GM19035 (cell line): ENCODE results near the gene KLF1.
"Not testable (repeated sequence)": the region's sequence is repeated elsewhere in the genome, so short reads cannot be mapped to it uniquely, and the experiment has no call there.

Source experiments
- ATAC-seq: cut with Tn5 transposase; IDR thresholded peaks from one replicate; pipeline ENCODE4 v1.9.1; 2021; ENCODE audit not compliant: unreplicated experiment

KLF1 gene

DNA sequence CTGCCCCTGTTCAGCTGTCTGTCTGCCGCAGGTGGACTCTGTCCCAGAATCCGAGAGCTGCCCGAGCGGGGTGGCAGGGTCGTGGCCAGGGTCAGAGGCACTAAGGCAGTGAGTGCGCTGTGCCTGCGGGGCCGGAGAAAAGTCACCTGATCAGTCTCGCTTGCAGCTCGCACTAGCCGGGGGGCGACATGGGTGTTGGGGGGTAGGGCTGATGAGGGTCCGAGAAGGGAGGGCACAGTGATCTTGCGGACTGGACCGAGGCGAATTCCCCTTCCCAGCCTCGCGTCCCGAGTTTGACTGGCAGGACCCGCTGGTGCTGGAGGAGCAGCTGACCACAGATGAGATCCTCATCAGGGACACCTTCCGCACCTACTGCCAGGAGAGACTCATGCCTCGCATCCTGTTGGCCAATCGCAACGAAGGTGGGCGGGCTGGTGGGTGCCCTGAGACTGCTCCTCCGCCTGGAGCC, 4.6 kb upstream of the KLF1 start:
- peak; percentile 2 for ATAC-seq

DNA sequence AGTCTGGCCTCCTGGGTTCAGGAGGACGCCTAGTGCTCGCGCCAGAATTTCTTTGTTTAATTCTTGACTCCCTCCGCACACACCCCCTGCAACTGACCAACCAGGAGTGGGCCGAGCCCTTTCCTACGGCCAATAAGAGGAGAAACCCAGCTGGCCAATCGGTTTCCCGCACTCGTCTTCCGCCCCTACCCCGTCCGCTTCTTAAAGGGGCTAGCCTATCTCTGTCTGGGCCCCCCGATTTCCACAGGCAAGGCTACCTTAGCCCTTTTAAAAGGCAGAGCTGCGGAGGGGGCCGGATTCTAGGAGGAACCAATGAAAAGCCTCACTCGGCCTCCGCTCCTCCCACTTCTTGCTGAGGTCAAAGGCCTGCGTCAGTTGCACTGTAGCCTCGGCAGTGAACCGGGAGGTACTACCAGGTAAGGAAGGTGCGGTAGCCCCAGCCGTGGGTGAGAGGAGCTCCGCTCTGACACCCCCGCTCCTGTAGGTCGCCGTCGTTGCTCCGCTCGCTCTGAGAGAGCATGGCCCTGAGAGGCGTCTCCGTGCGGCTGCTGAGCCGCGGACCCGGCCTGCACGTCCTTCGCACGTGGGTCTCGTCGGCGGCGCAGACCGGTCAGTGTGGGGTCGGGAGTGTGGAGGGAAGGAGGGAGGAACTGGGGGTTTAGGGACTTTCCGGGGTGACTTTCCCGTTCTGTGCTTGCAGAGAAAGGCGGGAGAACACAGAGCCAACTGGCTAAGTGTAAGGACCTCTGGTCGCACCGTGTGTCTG, 4.0 kb upstream of the KLF1 start, which contains the start of gene GCDH:
TSS of gene GCDH (plus strand) at position 374 of the 766 bp plus-strand sequence. CDS start at position 519, 145 bp downstream.
- peak; percentile 91 for ATAC-seq

DNA sequence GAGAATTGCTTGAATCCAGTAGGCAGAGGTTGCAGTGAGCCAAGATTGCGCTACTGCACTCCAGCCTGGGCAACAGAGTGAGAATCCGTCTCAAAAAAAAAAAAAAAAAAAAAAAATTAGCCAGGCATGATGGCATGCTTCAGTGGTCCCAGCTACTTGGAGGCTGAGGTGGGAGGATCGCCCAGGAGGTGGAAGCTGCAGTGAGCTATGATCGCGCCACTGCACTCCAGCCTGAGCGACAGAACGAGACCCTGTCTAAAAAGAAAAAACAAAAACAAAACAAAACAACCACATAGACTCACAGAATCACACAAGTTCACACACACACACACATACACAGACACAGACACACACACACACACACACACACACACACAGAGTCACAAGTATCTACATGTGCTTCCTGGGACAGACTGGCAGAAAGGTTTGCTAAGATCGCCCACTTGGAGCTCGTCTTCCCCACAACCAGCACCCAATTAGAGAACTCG, 3.3 kb upstream of the KLF1 start:
- ATAC-seq: not testable (repeated sequence)

DNA sequence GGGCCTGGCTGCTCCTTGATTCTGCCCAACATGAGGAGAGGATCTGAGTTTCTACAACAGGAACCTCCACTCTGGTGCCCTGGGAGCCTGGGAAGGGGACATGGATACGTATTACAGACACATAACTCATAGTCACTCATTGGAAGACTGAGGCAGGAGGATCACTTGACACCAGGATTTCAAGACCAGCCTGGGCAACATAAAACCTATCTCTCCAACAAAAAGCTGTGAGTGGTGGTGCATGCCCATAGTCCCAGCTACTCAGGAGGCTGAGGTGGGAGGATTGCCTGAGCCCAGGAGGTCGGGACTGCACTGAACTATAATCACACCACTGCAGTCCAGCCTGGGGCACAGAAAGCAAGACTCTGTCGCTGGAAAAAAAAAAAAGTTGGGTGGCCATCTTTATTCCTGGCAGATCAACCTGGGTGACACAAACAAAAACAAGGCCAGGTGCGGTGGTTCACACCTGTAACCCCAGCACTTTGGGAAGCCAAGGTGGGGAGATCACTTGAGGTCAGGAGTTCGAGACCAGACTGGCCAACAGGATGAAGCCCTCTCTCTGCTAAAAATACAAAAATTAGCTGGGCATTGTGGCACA, 1.1 kb upstream of the KLF1 start:
- ATAC-seq: no peak

DNA sequence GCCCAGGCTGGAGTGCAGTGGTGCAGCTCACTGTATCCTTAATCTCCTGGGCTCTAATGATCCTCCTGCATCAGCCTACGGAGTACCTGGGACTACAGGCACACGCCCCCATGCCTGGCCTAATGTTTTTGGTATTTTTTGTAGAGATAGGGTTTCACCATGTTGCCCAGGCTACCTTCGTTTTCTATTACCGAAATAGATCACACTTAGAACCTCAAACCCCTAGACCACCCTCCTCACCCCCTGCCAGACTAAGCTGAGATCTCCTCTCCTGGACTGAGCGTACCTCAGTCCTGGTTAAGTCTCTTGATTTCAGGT, 391 bp downstream of the KLF1 start:
- no peak for ATAC-seq

DNA sequence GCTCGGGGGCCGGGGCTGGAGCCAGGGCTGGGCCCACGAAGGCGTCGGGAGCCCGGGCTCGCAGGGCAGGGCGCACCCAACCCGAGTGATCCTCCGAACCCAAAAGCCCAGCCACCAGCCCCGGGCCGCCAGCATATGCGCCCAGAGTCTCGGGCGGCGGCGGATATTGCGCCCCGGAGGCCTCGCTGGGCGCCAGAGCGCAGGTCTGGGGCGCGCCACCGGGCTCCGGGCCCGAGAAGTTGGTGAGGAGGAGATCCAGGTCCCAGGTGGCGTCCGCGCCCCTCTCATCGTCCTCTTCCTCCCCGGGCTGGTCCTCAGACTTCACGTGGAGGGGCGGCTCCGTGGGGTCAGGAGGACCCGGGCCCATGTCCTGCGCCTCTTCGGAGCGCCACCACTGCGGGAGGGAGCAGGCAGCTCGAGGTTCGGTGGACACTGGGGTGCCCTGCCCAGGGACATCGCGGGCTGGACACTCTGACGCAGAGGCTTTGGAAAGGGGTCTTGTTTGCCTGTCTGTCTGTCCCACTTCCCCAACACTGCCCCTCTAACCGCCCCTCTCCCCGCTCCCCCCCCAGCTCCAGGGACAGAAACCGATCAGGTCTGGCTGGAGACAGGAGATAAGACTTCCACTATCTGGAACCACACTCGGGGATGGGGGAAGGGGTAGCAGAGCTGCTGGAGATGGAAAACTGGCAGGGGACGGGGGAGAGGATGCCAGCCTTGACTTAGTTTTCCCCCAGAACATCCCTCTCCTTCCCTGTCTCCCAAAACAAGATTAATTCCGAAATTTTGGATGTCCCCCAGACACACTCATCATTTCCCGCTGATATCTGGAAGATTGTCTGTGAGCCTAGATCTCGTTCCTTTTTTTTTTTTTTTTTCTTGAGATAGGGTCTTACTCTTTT, 1.0 kb downstream of the KLF1 start:
- ATAC-seq: no peak

DNA sequence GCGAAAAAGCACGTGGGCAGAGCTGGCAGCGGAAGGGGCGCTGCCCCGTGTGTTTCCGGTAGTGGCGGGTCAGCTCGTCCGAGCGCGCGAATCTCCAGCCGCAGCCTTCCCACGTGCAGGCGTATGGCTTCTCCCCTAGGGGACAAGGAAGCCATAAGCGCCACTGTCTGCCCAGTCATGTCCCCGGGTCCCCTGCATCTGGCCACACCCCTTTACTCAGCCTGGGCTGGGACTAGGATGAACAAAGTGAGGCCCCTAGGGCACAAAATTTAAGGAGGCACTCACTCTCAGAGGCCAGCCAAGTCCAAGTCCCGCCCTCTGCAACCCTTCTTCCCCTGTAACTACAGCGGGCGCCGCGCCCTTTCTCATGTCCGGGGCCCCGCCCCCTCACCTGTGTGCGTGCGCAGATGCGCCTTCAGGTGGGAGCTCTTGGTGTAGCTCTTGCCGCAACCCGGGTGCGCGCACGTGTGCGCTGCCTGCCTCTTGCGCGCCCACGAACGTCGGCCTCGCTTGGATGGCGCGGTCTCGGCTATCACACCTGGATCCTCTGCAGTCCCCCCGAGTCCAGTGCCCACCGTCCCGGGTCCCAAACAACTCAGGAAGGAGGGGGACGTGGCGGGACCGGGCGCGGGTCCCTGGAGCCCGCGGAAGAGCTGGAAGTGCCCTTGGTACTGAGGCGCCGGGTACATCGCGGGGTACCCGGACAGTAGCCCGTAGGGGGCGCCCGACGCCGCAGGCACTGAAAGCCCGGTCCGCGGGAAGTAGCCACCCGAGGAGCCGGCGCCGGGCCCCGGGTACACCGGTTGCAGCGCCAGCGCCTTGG, 1.9 kb downstream of the KLF1 start:
- ATAC-seq: peak; percentile 44

DNA sequence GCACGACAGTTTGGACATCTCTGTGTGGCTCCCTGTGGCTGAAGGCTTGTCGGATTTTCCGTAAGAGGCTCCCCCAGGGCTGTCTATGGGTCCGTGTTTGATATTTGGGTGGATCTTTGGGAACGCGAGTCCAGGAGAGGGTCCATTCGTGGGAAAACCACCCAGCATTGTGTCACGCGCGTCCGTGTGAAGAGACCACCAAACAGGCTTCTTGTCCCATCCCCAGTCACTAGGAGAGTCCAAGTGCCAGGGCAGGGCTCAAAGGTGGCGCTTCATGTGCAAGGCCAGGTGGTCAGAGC, 2.4 kb downstream of the KLF1 start:
- ATAC-seq: no peak

DNA sequence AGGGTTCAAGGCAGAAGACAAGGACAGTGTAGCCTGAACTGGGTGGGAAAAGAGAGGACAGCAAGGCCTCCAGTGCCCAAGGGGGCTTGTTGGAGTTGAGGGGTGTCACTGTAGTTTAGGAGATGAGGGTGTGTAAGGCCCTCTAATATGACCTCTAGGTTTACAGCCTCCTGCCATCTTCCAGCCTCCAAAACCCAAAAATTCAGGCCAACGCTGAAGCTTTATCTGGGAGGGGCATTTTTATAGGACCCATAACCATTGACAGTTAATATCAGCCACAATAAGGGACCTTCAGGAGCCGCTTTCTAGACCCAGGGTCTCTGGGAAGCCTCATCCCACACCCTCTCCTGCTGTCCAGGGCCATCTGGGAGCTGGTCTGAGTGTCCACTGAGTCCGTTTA, 2.8 kb downstream of the KLF1 start:
- ATAC-seq: no peak

DNA sequence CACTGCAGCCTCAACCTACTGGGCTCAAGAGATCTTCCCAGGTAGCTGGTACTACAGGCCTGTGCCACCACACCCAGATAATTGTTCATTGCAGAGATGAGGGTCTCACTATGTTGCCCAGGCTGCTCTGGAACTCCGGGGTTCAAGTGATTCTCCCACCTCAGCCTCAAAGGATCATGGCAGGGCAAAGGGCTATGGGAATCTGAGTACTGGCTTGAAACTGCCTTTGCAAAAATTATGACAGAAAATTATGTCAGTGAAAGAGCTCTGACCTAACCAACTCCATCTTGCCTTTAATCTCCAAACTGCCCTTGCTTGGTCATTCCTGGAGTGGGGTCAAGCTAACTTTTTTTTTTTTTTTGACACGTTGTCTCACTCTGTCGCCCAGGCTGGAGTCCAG, 4.4 kb downstream of the KLF1 start:
- ATAC-seq: no peak

DNA sequence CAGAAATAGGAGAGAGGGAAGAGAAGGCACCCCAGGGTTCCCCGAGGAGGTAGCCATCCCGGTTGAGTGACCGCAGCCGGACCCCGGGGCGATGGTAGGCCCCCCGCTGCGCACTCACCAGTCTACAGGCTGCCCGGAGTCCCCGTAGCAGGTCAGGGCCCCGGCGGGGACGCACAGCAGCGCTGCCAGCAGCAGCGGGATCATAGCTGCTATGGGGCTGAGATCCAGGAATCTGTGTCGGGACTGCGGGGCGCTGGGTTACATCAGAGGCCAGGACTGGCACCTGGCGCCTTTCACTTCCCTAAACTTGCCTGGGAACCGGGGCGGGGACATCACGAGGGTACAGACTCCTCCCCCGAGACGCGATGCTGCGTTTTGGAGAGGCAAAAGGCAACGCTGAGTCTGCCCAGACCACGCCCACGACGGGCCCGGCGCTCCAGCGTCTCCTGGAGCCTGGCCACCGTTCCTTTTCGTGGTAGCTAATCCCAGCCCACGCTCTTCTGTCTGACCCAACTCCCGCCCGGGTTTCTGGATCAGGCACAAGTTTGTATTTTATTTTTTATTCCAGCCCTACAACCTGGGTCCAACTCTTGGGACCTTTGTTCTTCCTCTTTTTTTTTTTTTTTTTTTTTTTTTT, 5.7 kb downstream of the KLF1 start, which contains the start of gene DNASE2:
TSS of gene DNASE2 (minus strand) at position 278 of the 637 bp plus-strand sequence. CDS start at position 204, 74 bp downstream.
- peak; percentile 77 for ATAC-seq

DNA sequence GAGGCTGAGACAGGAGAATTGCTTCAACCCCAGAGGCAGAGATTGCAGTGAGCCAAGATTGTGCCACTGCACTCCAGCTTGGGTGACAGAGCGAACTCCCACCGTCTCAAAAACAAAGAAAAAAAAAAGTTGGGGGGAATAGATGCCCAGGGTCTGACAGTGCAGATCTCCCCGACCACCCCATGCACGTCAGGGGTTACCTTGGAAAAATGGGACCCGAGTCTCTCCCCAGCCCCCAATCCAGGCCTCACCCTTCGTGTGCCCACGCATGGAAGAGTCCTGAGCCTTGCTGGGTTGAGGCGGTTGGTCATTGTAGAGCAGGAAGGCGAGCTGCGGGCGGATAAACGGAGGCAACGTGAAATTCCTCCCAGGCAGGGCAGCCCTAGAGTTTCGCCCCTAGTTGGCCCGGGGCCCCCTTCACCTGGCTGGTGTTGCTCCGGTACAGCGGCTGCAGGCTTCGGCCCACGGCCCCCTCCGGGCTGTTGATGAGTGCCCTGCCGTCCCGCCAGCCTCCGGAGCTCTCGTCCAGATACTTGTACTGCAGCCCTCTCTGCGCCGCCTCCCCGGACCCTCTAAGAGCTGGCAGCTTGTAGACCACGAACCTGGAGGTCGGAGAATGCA, 6.3 kb downstream of the KLF1 start:
- peak; percentile 27 for ATAC-seq

DNA sequence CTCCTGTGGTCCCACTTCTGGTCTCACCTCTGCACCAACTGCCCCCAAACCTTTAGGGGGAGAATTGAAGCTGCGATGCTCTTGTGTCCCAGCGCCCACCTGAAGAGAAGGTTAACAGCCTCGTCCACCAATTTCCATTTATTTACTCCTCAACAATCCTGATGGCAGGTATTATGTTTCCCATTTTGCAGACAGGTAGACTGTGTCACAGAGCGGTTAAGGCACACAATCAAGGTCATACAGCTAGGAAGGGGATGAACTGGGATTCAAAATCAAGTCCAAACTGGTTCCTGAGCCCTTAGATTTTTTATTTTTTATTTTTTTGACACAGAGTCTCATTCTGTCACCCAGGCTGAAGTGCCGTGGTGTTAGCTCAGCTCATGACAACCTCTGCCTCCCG, 11.9 kb downstream of the KLF1 start:
- ATAC-seq: no peak

DNA sequence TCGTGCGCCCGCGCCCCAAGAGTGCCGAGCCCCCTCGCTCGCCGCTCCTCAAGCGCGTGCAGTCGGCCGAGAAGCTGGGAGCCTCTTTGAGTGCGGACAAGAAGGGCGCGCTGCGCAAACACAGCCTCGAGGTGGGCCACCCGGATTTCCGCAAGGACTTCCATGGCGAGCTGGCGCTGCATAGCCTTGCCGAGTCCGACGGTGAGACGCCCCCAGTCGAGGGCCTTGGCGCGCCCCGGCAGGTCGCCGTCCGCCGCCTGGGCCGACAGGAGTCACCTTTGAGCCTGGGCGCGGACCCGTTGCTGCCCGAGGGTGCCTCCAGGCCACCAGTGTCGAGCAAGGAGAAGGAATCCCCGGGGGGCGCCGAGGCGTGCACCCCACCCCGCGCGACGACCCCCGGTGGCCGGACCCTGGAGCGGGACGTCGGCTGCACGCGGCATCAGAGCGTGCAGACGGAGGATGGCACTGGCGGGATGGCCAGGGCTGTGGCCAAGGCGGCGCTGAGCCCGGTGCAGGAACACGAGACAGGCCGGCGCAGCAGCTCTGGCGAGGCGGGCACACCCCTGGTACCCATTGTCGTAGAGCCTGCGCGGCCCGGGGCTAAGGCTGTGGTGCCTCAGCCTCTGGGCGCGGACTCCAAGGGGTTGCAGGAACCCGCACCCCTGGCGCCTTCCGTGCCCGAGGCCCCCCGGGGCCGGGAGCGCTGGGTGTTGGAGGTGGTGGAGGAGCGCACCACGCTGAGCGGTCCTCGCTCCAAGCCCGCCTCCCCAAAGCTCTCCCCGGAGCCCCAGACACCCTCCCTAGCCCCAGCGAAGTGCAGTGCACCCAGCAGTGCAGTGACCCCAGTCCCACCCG, 12.9 kb downstream of the KLF1 start:
- no peak for ATAC-seq

DNA sequence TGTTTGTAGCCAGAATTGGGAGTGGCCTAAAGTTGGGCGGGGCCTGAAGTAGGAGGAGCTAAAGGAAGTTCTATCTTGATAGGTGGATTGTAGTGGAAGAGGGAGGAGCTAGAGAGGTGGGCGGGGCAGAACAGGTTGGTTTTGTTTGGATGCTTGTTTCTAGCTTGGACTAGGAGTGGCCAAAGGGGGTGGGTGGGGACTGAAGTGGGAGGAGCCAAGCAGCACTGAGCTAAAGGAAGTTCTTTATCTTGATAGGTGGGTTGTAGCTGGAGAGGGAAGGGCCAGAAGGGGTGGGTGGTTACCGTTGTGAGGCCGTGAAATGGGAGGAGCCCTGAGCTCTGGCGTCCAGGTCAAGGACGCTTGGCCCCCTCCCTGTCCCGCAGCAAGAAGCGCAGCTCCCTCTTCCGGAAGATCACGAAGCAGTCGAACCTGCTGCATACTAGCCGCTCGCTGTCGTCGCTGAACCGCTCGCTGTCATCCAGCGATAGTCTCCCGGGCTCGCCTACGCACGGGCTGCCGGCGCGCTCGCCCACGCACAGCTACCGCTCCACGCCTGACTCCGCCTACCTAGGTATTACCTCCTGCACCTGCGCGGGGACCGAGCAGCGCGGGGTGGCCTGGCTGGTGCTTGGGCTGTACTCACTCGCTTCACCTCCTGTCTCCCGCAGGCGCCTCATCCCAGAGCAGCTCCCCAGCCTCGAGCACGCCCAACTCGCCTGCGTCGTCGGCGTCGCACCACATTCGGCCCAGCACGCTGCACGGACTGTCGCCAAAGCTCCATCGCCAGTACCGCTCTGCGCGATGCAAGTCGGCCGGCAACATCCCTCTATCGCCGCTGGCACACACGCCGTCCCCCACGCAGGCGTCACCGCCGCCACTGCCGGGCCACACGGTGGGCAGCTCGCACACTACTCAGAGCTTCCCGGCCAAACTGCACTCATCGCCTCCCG, 13.8 kb downstream of the KLF1 start:
- ATAC-seq: no peak

DNA sequence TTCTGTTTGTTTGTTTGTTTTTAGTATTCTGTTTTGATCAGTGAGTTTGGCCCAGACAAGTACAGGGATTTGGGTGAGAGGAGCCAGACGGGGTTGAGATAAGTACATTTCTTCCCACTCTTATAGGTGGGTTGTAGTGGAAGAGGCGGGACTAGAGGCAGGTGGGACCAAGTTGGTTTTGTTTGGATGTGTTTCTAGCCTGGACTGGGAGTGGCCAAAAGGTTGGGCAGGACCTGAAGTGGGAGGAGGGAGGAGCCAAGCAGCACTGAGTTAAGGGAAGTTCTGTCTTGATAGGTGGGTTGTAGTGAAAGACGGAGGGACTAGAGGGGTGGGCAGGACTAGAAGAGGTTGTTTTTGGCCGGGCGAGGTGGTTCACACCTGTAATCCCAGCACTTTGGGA, 14.7 kb downstream of the KLF1 start:
- ATAC-seq: no peak

DNA sequence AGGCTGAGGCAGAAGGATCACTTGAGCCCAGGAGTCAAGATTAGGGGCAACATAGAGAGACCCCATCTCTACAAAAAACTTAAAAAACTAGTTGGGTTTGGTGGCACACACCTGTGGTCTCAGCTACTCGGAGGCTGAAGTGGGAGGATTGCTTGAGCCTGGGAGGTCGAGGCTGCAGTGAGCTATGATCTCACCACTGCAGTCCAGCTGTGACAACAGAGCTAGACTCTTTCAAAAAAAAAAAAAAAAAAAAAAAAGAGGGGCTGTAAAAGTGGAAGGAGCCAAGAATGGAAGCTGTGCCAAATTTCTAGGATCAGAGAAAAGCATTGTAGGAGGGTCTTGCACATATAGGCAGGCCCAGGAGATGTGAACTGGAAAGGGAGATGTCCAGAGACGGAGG, 15.3 kb downstream of the KLF1 start:
- ATAC-seq: no peak
